ENCODE results near the gene RNASE9. TPM values are rescaled to one million over a fixed set of nuclear protein-coding genes. Genes with fewer than 3 reads are reported as not detected.
"Not testable (repeated sequence)": the region's sequence is repeated elsewhere in the genome, so short reads cannot be mapped to it uniquely, and the experiment has no call there.

RNASE9 gene
- total and polyA plus RNA-seq, 2 of the 4 experiments (the other 2 are of a cell fraction), result not detected

GRCh38 chr14:20569865-20570264 lies 9.0 kb upstream of the RNASE9 start:
- dilution Hi-C loops (cut with HindIII; ENCODE audit: low sequenced_read_pairs, unreplicated experiment); H3K27me3 ChIP-seq (ENCODE audit: control insufficient read depth, insufficient read depth, low read length); H3K9ac ChIP-seq (ENCODE audit: low read depth, low read length); H3K14ac ChIP-seq (replicated peaks; ENCODE audit: low read depth, low read length); ATAC-seq (ENCODE audit: low read depth); H3K9me3 ChIP-seq (ENCODE audit: control insufficient read depth, insufficient read depth, low read length); H3K79me1 ChIP-seq (ENCODE audit: low read depth in 1 of 2, low read length in 2 of 2); H3K4me1 ChIP-seq (ENCODE audit: control insufficient read depth, insufficient read depth, low read length); H2BK15ac ChIP-seq (ENCODE audit: low read depth, low read length); H2BK120ac ChIP-seq (ENCODE audit: low read depth, low read length); H3K4me2 ChIP-seq (ENCODE audit: low read depth, low read length); H3K4ac ChIP-seq (ENCODE audit: low read depth, low read length); H3K18ac ChIP-seq (ENCODE audit: low read depth, low read length); H4K20me1 ChIP-seq (ENCODE audit: insufficient read depth, low read length); H4K91ac ChIP-seq (ENCODE audit: insufficient read depth, low read depth, low read length); H2AFZ ChIP-seq (replicated peaks; ENCODE audit: low read length, poor library complexity); POLR2A ChIA-PET (ENCODE audit: unreplicated experiment); CTCF ChIA-PET; DNase-seq; in situ Hi-C loops (cut with MboI; ENCODE audit: low sequenced_read_pairs); BruUV-seq (replicated peaks); H3K23ac ChIP-seq (ENCODE audit: low read depth, low read length); H3K9me1 ChIP-seq (ENCODE audit: insufficient read depth, low read length); H3K27ac ChIP-seq (ENCODE audit: insufficient read depth, low read length); H3K56ac ChIP-seq (ENCODE audit: extremely low read depth, insufficient read depth, low read length); intact Hi-C loops (cut with micrococcal nuclease); H2AK9ac ChIP-seq (replicated peaks; ENCODE audit: low read depth, low read length, poor library complexity); H4K5ac ChIP-seq (ENCODE audit: low read depth, low read length); H4K8ac ChIP-seq (ENCODE audit: low read depth in 2 of 2, low read length in 2 of 2); H2BK20ac ChIP-seq (ENCODE audit: low read depth, low read length); H3K4me3 ChIP-seq (ENCODE audit: insufficient read depth, low read depth, low read length); H2BK5ac ChIP-seq (ENCODE audit: low read depth, low read length, poor library complexity, severe bottlenecking); H2AK5ac ChIP-seq (ENCODE audit: low read depth, low read length); H3K36me3 ChIP-seq (ENCODE audit: control insufficient read depth, insufficient read depth, low read length): not testable (repeated sequence)
- WGBS, 2 experiments (ENCODE audit: extremely low coverage in 2 of 2, insufficient read length in 1 of 2), result no CpG with 5 or more reads among the region's 2 CpGs
